A673 (cell line): Measurements from ENCODE around the gene MLH3.

Source experiments
- CTCF ChIP-seq: fragments of 300-800, 200-600 bp; sonication (generic); conservative IDR thresholded peaks from 2 replicates; pipeline ENCODE4 v1.5.1; 2017; ENCODE audit warnings: low read depth, mild to moderate bottlenecking, antibody characterized with exemption, low read length, moderate library complexity, mixed read lengths
- EZH2 ChIP-seq: fragments of 200-600 bp; sonication (generic); IDR thresholded peaks from 2 replicates; pipeline ENCODE4 v1.6.1; 2017; ENCODE audit warnings: borderline replicate concordance, low read depth, mild to moderate bottlenecking, mixed read lengths, antibody characterized with exemption, low read length; ENCODE audit not compliant: poor library complexity, severe bottlenecking

GRCh38 chr14:75023108-75023507 lies 28.2 kb downstream of the MLH3 start:
- no peak for TF ChIP-seq CTCF
- no peak for TF ChIP-seq EZH2
